Measurements from ENCODE around the gene GAS7. TPM values are rescaled to one million over a fixed set of nuclear protein-coding genes. Genes with fewer than 3 reads are reported as not detected.

Gene GAS7
- total RNA-seq, 1 experiment from 2014 or later, result 6.0 TPM

GRCh38 chr17:10042589-10043244, 155.7 kb downstream of the GAS7 start:
- Histone ChIP-seq H3K18ac (ENCODE audit: insufficient read length, low read depth, low read length) (no peak overlapping the region), H3K79me2 (ENCODE audit: insufficient read depth, low read length) (no peaks in the 10 kb centered on the region), H2AFZ (ENCODE audit: low read length) (no peak overlapping the region), H3K27me3 (ENCODE audit: insufficient read depth, low read length) (no peaks in the 10 kb centered on the region), H3K14ac (ENCODE audit: insufficient read depth, low read length) (no peak overlapping the region), H2BK5ac (ENCODE audit: insufficient read length, low read length) (no peak overlapping the region), H3K4me1 (ENCODE audit: insufficient read depth, low read length) (no peaks in the 10 kb centered on the region; the same call in 1 of the 2 replicates), H2BK20ac (ENCODE audit: low read depth, low read length, poor library complexity, severe bottlenecking) (no peak overlapping the region), H3K56ac (ENCODE audit: insufficient read length, low read depth, low read length) (no peak overlapping the region), H3K9me3 (ENCODE audit: control insufficient read depth, low read depth, low read length) (no peaks in the 10 kb centered on the region), H4K8ac (replicated peaks; ENCODE audit: insufficient read length, low read depth, low read length) (no peak overlapping the region), H2BK12ac (ENCODE audit: insufficient read length, low read depth, low read length) (no peak overlapping the region), H4K20me1 (ENCODE audit: control insufficient read depth, insufficient read depth, insufficient read length) (peaks cover 3% of the 10 kb centered on the region), H3T11ph (ENCODE audit: low read length) (no peak overlapping the region), H3K23me2 (ENCODE audit: insufficient read length, low read depth, low read length, poor library complexity, severe bottlenecking) (no peaks in the 10 kb centered on the region), H3K4ac (ENCODE audit: low read depth, low read length) (no peak overlapping the region), H2BK15ac (ENCODE audit: low read depth, low read length) (no peak overlapping the region), H2AK5ac (ENCODE audit: insufficient read length, low read length) (no peak overlapping the region), H3K4me2 (ENCODE audit: insufficient read depth, insufficient read length, low read length) (no peak overlapping the region), H2BK120ac (ENCODE audit: low read depth, low read length, poor library complexity, severe bottlenecking) (no peak overlapping the region), H3K79me1 (ENCODE audit: insufficient read depth, low read depth, low read length, poor library complexity, severe bottlenecking) (no peaks in the 10 kb centered on the region), H3K9ac (ENCODE audit: extremely low read depth, insufficient read length, low read length) (no peak overlapping the region), H3K27ac (ENCODE audit: insufficient read length, low read depth, low read length) (no peak overlapping the region), H4K91ac (ENCODE audit: insufficient read length, low read depth, low read length) (no peak overlapping the region), H4K5ac (ENCODE audit: insufficient read length, low read depth, low read length) (no peak overlapping the region), H3K23ac (ENCODE audit: insufficient read length, low read depth, low read length) (no peak overlapping the region)
- Mint-ChIP-seq H3K27ac (peak overlapping the region in 1 of 3 experiments; percentile 30; a peak in 2 of 7 replicates), H3K4me1 (peaks cover 7% of the 10 kb centered on the region in 2 experiments; a peak in 2 of 4 replicates), H3K9me3 (no peaks in the 10 kb centered on the region), H3K36me3 (ENCODE audit: insufficient read depth in 1 of 3, low read depth in 3 of 3) (no peaks in the 10 kb centered on the region), H3K4me3 (no peak overlapping the region; a peak in 1 of 5 replicates), H3K27me3 (ENCODE audit: low read depth) (no peaks in the 10 kb centered on the region)
- TF ChIP-seq CTCF (conservative IDR thresholded peaks at IDR 0.05), result no peak
- no CpG with 5 or more reads among the region's 9 CpGs for WGBS (ENCODE audit: extremely low coverage, insufficient read length, low lambda C conversion rate)
- DNase-seq, result no peak
